ENCODE measurements around the gene BHLHA15. TPM values are rescaled to one million over a fixed set of nuclear protein-coding genes. Genes with fewer than 3 reads are reported as not detected.

Gene BHLHA15
- total and polyA plus RNA-seq, 2 of the 13 experiments (the other 11 are each of a cell fraction or from before 2014, with no cell fraction given) = 1.9 to 6.1 TPM

GRCh38 chr7:98213296-98213887 is 2.2 kb downstream of the BHLHA15 start:
- Histone ChIP-seq H3K79me2 (ENCODE audit: insufficient read depth, low read length) (no peaks in the 10 kb centered on the region), H3K9me3 (ENCODE audit: low read length) (no peaks in the 10 kb centered on the region), H3K9ac (ENCODE audit: insufficient read depth, low read depth, low read length) (no peak overlapping the region), H3K27ac (ENCODE audit: extremely low read length, insufficient read depth, low read length) (no peak overlapping the region), H3K4me1 (ENCODE audit: insufficient read depth, low read length) (peaks cover 28% of the 10 kb centered on the region), H2AFZ (ENCODE audit: low read length) (no peak overlapping the region), H3K4me2 (ENCODE audit: low read depth, low read length) (no peak overlapping the region), H3K4me3 (replicated peaks in 1 of 3; ENCODE audit: insufficient read depth in 1 of 3, low read depth in 2 of 3, low read length in 3 of 3) (no peak overlapping the region), H3K27me3 (ENCODE audit: control insufficient read depth in 1 of 2, insufficient read depth in 2 of 2, low read length in 2 of 2) (no peaks in the 10 kb centered on the region), H3K36me3 (replicated peaks in 1 of 2; ENCODE audit: control insufficient read depth in 1 of 2, insufficient read depth in 2 of 2, low read length in 2 of 2) (no peaks in the 10 kb centered on the region; a peak in 1 of 5 replicates), H4K20me1 (ENCODE audit: insufficient read depth, low read length) (no peaks in the 10 kb centered on the region)
- in situ Hi-C loops (cut with HindIII; ENCODE audit: extremely low pct_ligation_motif_present, low pct_unique_long_range_greater_than_20kb) = no loop called here
- POLR2A ChIA-PET = no interaction called here
- DNase-seq (ENCODE audit: low spot score) (no peak), FAIRE-seq (no peak), ATAC-seq (no peak)
- TF ChIP-seq ZBTB25 (CRISPR knock-in tag; IDR thresholded peaks at IDR 0.05) (no peak), MIER3 (CRISPR knock-in tag; IDR thresholded peaks at IDR 0.05; ENCODE audit: borderline replicate concordance) (no peak), HOXA9 (CRISPR knock-in tag; IDR thresholded peaks at IDR 0.05; ENCODE audit: borderline replicate concordance) (no peak), POLR2G (IDR thresholded peaks at IDR 0.05; ENCODE audit: low read depth, low read length) (0 out of 2 replicates have a peak, but pooled peaks have one; percentile 15)
- BruUV-seq (replicated peaks) = no TSS peak
- intact Hi-C loops (cut with micrococcal nuclease; ENCODE audit: unreplicated experiment) = no loop called here
- 94% methylated on average over 8 of the region's 8 CpGs for WGBS (ENCODE audit: low lambda C conversion rate)
- CTCF ChIA-PET (ENCODE audit: low intra/inter-chr PET ratio, low total read pairs) = no interaction called here

GRCh38 chr7:98213888-98214810 is 2.9 kb downstream of the BHLHA15 start:
- WGBS (ENCODE audit: low lambda C conversion rate) = 93% methylated on average over 17 of the region's 25 CpGs
- intact Hi-C loops (cut with micrococcal nuclease; ENCODE audit: unreplicated experiment) = no loop called here

More at GRCh38 chr7:98213888-98214810, 2.9 kb downstream of the BHLHA15 start:
- Histone ChIP-seq H3K4me2 (ENCODE audit: low read depth, low read length) (no peak overlapping the region), H2AFZ (ENCODE audit: low read length) (no peak overlapping the region), H3K4me1 (ENCODE audit: insufficient read depth, low read length) (peaks cover 35% of the 10 kb centered on the region), H3K27me3 (ENCODE audit: control insufficient read depth in 1 of 2, insufficient read depth in 2 of 2, low read length in 2 of 2) (no peaks in the 10 kb centered on the region), H3K9ac (ENCODE audit: insufficient read depth, low read depth, low read length) (no peak overlapping the region), H3K79me2 (ENCODE audit: insufficient read depth, low read length) (no peaks in the 10 kb centered on the region), H3K36me3 (replicated peaks in 1 of 2; ENCODE audit: control insufficient read depth in 1 of 2, insufficient read depth in 2 of 2, low read length in 2 of 2) (no peaks in the 10 kb centered on the region; a peak in 1 of 5 replicates), H3K9me3 (ENCODE audit: low read length) (no peaks in the 10 kb centered on the region), H3K27ac (ENCODE audit: extremely low read length, insufficient read depth, low read length) (no peak overlapping the region), H3K4me3 (replicated peaks in 1 of 3; ENCODE audit: insufficient read depth in 1 of 3, low read depth in 2 of 3, low read length in 3 of 3) (no peak overlapping the region), H4K20me1 (ENCODE audit: insufficient read depth, low read length) (no peaks in the 10 kb centered on the region)
- DNase-seq (ENCODE audit: low spot score) (no peak), ATAC-seq (no peak), FAIRE-seq (no peak)
- no TSS peak for BruUV-seq (replicated peaks)
- in situ Hi-C loops (cut with HindIII; ENCODE audit: extremely low pct_ligation_motif_present, low pct_unique_long_range_greater_than_20kb) = no loop called here
- TF ChIP-seq POLR2A (IDR thresholded peaks at IDR 0.05; ENCODE audit: insufficient read depth in 1 of 2, low read depth in 2 of 2, low read length in 2 of 2) (0 out of 4 replicates have a peak, but pooled peaks of 1 of the 2 experiments have one; percentile 12), ZNF326 (CRISPR knock-in tag; IDR thresholded peaks at IDR 0.05; ENCODE audit: borderline replicate concordance) (0 out of 2 replicates have a peak, but pooled peaks have one; percentile 32), RBFOX2 (IDR thresholded peaks at IDR 0.05; ENCODE audit: low read depth, low read length) (0 out of 2 replicates have a peak, but pooled peaks have one; percentile 3), POLR2G (IDR thresholded peaks at IDR 0.05; ENCODE audit: low read depth, low read length) (0 out of 2 replicates have a peak, but pooled peaks have one; percentile 25), SNAPC2 (CRISPR knock-in tag; IDR thresholded peaks at IDR 0.05) (no peak), GPBP1L1 (CRISPR knock-in tag; IDR thresholded peaks at IDR 0.05) (no peak), ZFP91 (CRISPR knock-in tag; IDR thresholded peaks at IDR 0.05; ENCODE audit: borderline replicate concordance) (no peak)
- CTCF ChIA-PET (ENCODE audit: low intra/inter-chr PET ratio, low total read pairs) = no interaction called here
- POLR2A ChIA-PET = no interaction called here

Measured in HepG2 (cell line).